K562 (cell line): Measurements from ENCODE around the gene DNAJC1.

Experiments
- ARNT ChIP-seq, 2 experiments: fragments of 450-650 bp; IDR thresholded peaks; 2 replicates each; pipeline ENCODE4 v1.6.1; 2016; ENCODE audit warnings: mild to moderate bottlenecking in 1 of 2
- EZH2 ChIP-seq: IDR thresholded peaks from 2 replicates; pipeline ENCODE4 v1.6.1; 2012; ENCODE audit warnings: low read depth, mild to moderate bottlenecking, inconsistent platforms, low read length, borderline replicate concordance
- KDM5B ChIP-seq: fragments of 200-600 bp; sonication (generic); IDR thresholded peaks from 2 replicates; pipeline ENCODE4 v1.6.1; 2012; ENCODE audit warnings: low read depth, mild to moderate bottlenecking, moderate library complexity, low read length, control low read depth, inconsistent platforms; ENCODE audit not compliant: insufficient replicate concordance
- PBX2 ChIP-seq, 2 experiments: IDR thresholded peaks in 1 of 2; conservative IDR thresholded peaks in 1 of 2; 2 replicates each; pipeline ENCODE4 v1.6.1; 2016; ENCODE audit warnings: low read depth in 2 of 2, mild to moderate bottlenecking in 1 of 2, missing compliant biosample characterization in 1 of 2, missing genetic modification characterization in 1 of 2, moderate library complexity in 1 of 2
- ZNF639 ChIP-seq, 2 experiments: fragments of 200-800 bp in 1 of 2; sonication (Bioruptor generic) in 1 of 2; sonication (generic) in 1 of 2; formaldehyde crosslinking in 1 of 2; IDR thresholded peaks in 1 of 2; conservative IDR thresholded peaks in 1 of 2; 2 replicates each; pipeline versions ENCODE4 v1.5.0 to v1.6.1; 2016 to 2020; ENCODE audit warnings: missing compliant biosample characterization in 1 of 2, missing genetic modification characterization in 1 of 2, missing genetic modification reagents in 1 of 2
- TF ChIP-seq, protein P1 (sequence below): sonication (generic); formaldehyde crosslinking; IDR thresholded peaks from 2 replicates; pipeline ENCODE4 v1.8.0; 2022; ENCODE audit warnings: missing genetic modification reagents, mild to moderate bottlenecking, borderline replicate concordance
- TF ChIP-seq, protein P2 (sequence below): sonication (generic); formaldehyde crosslinking; IDR thresholded peaks from 2 replicates; pipeline ENCODE4 v1.8.0; 2022; ENCODE audit warnings: mild to moderate bottlenecking, missing genetic modification reagents

- TF ChIP-seq, protein P1, sequence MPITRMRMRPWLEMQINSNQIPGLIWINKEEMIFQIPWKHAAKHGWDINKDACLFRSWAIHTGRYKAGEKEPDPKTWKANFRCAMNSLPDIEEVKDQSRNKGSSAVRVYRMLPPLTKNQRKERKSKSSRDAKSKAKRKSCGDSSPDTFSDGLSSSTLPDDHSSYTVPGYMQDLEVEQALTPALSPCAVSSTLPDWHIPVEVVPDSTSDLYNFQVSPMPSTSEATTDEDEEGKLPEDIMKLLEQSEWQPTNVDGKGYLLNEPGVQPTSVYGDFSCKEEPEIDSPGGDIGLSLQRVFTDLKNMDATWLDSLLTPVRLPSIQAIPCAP (CRISPR knock-in tag), result no peak
- TF ChIP-seq EZH2, result no peak
- TF ChIP-seq KDM5B, result no peak
- no peak for TF ChIP-seq PBX2 (CRISPR knock-in tag; IDR thresholded peaks at IDR 0.05; ENCODE audit: low read depth)
- TF ChIP-seq PBX2 (tag; conservative IDR thresholded peaks at IDR 0.05; ENCODE audit: low read depth), result no peak
- TF ChIP-seq ARNT (IDR thresholded peaks at IDR 0.05), result no peak
- TF ChIP-seq, protein P2, sequence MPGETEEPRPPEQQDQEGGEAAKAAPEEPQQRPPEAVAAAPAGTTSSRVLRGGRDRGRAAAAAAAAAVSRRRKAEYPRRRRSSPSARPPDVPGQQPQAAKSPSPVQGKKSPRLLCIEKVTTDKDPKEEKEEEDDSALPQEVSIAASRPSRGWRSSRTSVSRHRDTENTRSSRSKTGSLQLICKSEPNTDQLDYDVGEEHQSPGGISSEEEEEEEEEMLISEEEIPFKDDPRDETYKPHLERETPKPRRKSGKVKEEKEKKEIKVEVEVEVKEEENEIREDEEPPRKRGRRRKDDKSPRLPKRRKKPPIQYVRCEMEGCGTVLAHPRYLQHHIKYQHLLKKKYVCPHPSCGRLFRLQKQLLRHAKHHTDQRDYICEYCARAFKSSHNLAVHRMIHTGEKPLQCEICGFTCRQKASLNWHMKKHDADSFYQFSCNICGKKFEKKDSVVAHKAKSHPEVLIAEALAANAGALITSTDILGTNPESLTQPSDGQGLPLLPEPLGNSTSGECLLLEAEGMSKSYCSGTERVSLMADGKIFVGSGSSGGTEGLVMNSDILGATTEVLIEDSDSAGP, result no peak
- TF ChIP-seq ZNF639 (CRISPR knock-in tag; conservative IDR thresholded peaks at IDR 0.05 in 1 of 2, IDR thresholded peaks at IDR 0.05 in 1 of 2), result no peak
Measured at GRCh38 chr10:21776883-21777282, 226.6 kb downstream of the DNAJC1 start.
